HG03354 (cell line): ENCODE results near the gene GPR108.

Experiments
- ATAC-seq: cut with Tn5 transposase; IDR thresholded peaks from one replicate; pipeline ENCODE4 v1.9.1; 2021; ENCODE audit warnings: mild to moderate bottlenecking; ENCODE audit not compliant: unreplicated experiment, poor library complexity, severe bottlenecking

GPR108 gene

GRCh38 chr19:6690160-6690885 lies 47.1 kb downstream of the GPR108 start:
- ATAC-seq, result no peak

DNA sequence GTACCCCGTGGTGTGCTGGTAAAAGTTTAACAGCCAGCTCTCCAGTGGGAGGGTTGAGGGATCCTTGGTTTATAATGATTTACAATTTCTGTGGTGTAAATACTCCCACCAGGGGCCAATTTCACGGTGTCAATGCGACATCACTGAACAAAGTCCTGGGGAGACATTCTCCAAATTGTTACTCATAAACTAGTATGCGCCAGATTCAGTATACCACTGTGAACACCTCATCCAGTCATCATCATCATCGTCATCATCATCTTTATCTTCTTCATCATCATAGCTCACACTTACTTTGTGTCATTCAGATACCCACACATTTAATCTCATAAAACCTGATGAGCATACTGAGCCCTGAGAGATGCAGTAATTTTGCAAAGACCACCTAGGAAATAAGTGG lies 50.3 kb downstream of the GPR108 start:
- no peak for ATAC-seq

GRCh38 chr19:6686628-6686975 lies 50.8 kb downstream of the GPR108 start:
- ATAC-seq, result no peak

GRCh38 chr19:6685962-6686627 lies 51.3 kb downstream of the GPR108 start:
- ATAC-seq, result no peak

DNA sequence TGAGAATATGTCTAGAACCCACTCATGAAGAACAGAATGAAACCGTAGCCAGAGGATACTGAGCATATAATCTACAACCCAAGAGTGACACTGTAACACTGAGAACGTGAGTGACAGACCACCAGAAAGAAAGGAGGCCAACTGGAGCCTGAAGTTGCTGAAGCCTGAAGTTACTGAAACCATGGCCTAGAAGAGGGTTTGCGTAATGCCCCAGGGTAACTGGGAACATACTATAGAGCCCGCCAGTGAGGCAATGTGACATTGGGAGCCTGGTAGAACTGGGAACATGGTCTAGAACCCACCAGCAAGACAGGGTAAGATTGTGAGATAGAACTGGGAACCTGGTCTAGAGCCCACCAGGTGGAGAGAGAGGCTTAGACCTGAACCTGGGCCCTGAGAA lies 51.9 kb downstream of the GPR108 start:
- ATAC-seq, result no peak

- no peak for ATAC-seq
Observed at GRCh38 chr19:6683971-6684370, 53.4 kb downstream of the GPR108 start.

DNA sequence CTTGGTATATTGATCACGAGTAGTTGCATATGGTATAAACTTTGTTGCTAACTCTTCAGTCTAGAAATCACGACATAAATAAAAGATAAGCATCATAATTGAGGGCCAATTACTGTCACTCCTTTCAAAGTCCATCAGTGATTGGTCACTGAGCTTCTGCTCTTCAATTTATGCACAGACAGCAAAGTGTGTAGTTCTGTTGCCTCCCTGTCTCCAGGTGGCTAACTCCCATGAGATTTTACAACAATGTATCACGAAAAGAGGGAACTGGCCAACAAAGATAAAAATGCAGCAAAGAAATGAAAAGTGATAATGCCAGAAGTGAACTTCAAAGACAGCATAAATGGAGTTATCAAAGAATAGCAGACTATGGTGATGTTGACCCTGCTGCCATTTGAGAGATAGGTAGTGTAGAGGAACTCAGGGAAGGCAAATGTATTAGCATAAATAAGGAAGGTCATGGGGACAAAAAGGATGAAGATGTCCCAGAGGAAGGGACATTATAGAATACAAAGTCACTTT lies 54.7 kb downstream of the GPR108 start:
- ATAC-seq, result no peak

DNA sequence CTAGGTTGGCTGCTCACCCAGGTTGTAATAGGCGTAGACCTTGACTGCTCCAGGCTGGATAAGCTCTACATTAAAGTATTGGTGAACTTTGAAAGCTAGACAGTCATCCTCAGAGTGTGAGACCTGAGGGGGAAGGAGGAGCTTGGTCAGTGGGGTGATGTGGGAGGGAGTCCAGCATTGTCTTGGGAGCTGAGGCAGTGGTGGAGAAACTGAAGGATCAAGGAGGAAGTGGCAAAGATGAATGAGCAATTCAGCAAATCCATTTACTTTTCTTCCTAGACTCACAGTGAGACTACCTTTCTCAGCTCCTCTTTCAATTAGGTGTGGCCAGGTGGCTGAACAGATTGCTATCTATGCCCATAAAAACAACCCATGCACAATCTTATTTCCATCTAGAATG lies 57.2 kb downstream of the GPR108 start:
- no peak for ATAC-seq
